ENCODE results near the gene ADGRG1.

DNA sequence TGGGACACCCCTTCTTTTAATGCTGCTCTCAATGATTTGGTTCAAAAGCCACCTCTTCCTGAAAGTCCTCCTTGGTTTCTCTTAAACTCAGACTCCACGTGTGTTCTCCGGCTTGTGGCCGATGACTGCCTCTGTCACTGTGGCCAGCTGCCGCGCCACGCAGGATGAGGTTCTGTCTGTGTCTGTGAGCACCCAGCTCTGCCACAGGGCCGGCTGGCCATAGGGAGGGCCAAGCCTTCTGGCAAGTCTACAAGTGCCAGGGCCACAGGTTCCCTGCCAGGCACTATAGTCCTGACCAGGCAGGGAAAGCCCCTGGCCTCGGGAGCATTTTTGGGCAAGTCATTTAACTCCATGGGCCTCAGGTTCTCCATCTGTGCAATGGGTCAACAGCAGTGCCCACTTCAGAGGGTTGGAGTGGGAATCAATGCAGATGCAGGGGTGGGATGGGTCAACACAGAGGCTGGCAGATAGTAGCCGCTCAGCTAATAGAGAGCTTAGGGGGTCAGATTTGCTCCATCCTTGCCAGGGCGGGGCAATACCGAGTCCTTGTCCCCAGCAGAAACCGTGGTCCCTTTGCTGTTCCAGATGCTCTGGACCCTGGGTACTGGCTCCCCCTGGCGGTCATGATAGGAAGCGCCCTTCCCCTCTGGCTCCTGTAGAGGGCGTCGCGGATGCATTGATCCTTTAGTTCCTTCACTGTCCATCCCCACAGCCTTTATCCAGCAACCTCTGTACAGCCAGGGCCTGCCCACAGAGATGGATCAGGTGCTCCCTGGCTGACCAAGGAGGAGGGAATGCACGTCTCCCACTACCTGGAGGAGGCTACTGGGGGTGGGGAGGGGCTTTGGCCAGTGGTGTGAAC lies 20.4 kb downstream of the ADGRG1 start:
- TF ChIP-seq, protein P1, sequence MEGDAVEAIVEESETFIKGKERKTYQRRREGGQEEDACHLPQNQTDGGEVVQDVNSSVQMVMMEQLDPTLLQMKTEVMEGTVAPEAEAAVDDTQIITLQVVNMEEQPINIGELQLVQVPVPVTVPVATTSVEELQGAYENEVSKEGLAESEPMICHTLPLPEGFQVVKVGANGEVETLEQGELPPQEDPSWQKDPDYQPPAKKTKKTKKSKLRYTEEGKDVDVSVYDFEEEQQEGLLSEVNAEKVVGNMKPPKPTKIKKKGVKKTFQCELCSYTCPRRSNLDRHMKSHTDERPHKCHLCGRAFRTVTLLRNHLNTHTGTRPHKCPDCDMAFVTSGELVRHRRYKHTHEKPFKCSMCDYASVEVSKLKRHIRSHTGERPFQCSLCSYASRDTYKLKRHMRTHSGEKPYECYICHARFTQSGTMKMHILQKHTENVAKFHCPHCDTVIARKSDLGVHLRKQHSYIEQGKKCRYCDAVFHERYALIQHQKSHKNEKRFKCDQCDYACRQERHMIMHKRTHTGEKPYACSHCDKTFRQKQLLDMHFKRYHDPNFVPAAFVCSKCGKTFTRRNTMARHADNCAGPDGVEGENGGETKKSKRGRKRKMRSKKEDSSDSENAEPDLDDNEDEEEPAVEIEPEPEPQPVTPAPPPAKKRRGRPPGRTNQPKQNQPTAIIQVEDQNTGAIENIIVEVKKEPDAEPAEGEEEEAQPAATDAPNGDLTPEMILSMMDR (IDR thresholded peaks at IDR 0.05) = peak in 2 of 3 donors; percentile 78 to 99
- TF ChIP-seq POLR2A (IDR thresholded peaks at IDR 0.05) = no peak
